ENCODE data around the gene LPAR4. TPM values are rescaled to one million over a fixed set of nuclear protein-coding genes. Genes with fewer than 3 reads are reported as not detected.

Gene LPAR4
- total RNA-seq, 1 experiment from 2014 or later = 7.2 TPM

DNA sequence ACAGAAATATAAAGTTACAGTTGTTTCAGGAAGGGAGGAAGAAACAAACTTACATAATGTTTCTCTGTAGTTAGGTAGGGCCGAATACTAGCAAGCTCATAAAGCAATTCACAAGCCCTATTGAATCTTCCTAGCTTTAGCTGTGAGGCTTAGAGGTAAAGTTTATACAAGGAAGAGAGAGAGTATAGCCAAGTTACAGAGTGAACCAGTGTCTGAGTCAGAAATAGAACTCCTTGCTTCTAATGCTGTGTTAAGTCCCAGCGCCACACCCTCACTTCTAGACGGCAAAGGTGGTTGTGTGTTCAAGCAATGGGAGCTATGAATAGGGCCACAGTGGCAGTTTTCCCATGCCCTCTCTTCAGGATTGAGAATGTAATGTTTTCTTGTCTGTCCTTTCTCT lies 6.1 kb downstream of the LPAR4 start:
- H3K9me3 ChIP-seq (ENCODE audit: low read depth, low read length, poor library complexity, severe bottlenecking) = no peaks in the 10 kb centered on the region
- intact Hi-C loops (cut with micrococcal nuclease; ENCODE audit: unreplicated experiment) = no loop called here
- DNase-seq (ENCODE audit: low spot score) = no peak
- H3K4me3 ChIP-seq (ENCODE audit: low read depth, low read length, poor library complexity, severe bottlenecking) = no peak overlapping the region
- ChIA-PET POLR2A (ENCODE audit: low non-redundant PET) (no interaction called here), CTCF (no interaction called here)
- no peak for TF ChIP-seq CTCF (conservative IDR thresholded peaks at IDR 0.05; ENCODE audit: low read depth, low read length)
- no peak for TF ChIP-seq EZH2 (IDR thresholded peaks at IDR 0.05; ENCODE audit: borderline replicate concordance, low read depth, low read length, poor library complexity, severe bottlenecking)
- BruUV-seq (replicated peaks) = no TSS peak
- H3K4me1 ChIP-seq (ENCODE audit: insufficient read depth, low read length, poor library complexity, severe bottlenecking) = no peaks in the 10 kb centered on the region
- H3K27me3 ChIP-seq (replicated peaks; ENCODE audit: insufficient read depth, low read depth, low read length, poor library complexity) = no peaks in the 10 kb centered on the region
- no peaks in the 10 kb centered on the region for H3K36me3 ChIP-seq (ENCODE audit: insufficient read depth, low read length, poor library complexity, severe bottlenecking)
- H3K27ac ChIP-seq (ENCODE audit: low read depth, low read length, poor library complexity, severe bottlenecking) = no peak overlapping the region

DNA sequence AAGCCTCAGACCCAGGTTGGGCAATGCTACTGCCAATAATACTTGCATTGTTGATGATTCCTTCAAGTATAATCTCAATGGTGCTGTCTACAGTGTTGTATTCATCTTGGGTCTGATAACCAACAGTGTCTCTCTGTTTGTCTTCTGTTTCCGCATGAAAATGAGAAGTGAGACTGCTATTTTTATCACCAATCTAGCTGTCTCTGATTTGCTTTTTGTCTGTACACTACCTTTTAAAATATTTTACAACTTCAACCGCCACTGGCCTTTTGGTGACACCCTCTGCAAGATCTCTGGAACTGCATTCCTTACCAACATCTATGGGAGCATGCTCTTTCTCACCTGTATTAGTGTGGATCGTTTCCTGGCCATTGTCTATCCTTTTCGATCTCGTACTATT lies 7.4 kb downstream of the LPAR4 start:
- DNase-seq (ENCODE audit: low spot score) = no peak
- no peaks in the 10 kb centered on the region for H3K36me3 ChIP-seq (ENCODE audit: insufficient read depth, low read length, poor library complexity, severe bottlenecking)
- TF ChIP-seq CTCF (conservative IDR thresholded peaks at IDR 0.05; ENCODE audit: low read depth, low read length) (no peak), EZH2 (IDR thresholded peaks at IDR 0.05; ENCODE audit: borderline replicate concordance, low read depth, low read length, poor library complexity, severe bottlenecking) (no peak)
- POLR2A ChIA-PET (ENCODE audit: low non-redundant PET) = no interaction called here
- CTCF ChIA-PET = no interaction called here
- no peak overlapping the region for H3K27ac ChIP-seq (ENCODE audit: low read depth, low read length, poor library complexity, severe bottlenecking)
- intact Hi-C loops (cut with micrococcal nuclease; ENCODE audit: unreplicated experiment) = no loop called here
- no peaks in the 10 kb centered on the region for H3K9me3 ChIP-seq (ENCODE audit: low read depth, low read length, poor library complexity, severe bottlenecking)
- no TSS peak for BruUV-seq (replicated peaks)
- H3K4me3 ChIP-seq (ENCODE audit: low read depth, low read length, poor library complexity, severe bottlenecking) = no peak overlapping the region
- H3K27me3 ChIP-seq (replicated peaks; ENCODE audit: insufficient read depth, low read depth, low read length, poor library complexity) = no peaks in the 10 kb centered on the region
- H3K4me1 ChIP-seq (ENCODE audit: insufficient read depth, low read length, poor library complexity, severe bottlenecking) = no peaks in the 10 kb centered on the region

- Histone ChIP-seq H3K4me3 (ENCODE audit: low read depth, low read length, poor library complexity, severe bottlenecking) (no peak overlapping the region), H3K9me3 (ENCODE audit: low read depth, low read length, poor library complexity, severe bottlenecking) (no peaks in the 10 kb centered on the region), H3K36me3 (ENCODE audit: insufficient read depth, low read length, poor library complexity, severe bottlenecking) (no peaks in the 10 kb centered on the region), H3K27me3 (replicated peaks; ENCODE audit: insufficient read depth, low read depth, low read length, poor library complexity) (no peaks in the 10 kb centered on the region), H3K27ac (ENCODE audit: low read depth, low read length, poor library complexity, severe bottlenecking) (no peak overlapping the region), H3K4me1 (ENCODE audit: insufficient read depth, low read length, poor library complexity, severe bottlenecking) (no peaks in the 10 kb centered on the region)
- TF ChIP-seq CTCF (conservative IDR thresholded peaks at IDR 0.05; ENCODE audit: low read depth, low read length) = no peak
- no peak for TF ChIP-seq EZH2 (IDR thresholded peaks at IDR 0.05; ENCODE audit: borderline replicate concordance, low read depth, low read length, poor library complexity, severe bottlenecking)
- POLR2A ChIA-PET (ENCODE audit: low non-redundant PET) = no interaction called here
- intact Hi-C loops (cut with micrococcal nuclease; ENCODE audit: unreplicated experiment) = no loop called here
- no TSS peak for BruUV-seq (replicated peaks)
- CTCF ChIA-PET = interaction anchor here (0.5 kb wide), 1 partner anchor 37 kb away, joined by 4 read pairs; no protein-coding TSS in a partner anchor
- DNase-seq (ENCODE audit: low spot score) = no peak
These were observed 11.6 kb downstream of the LPAR4 start for GRCh38 chrX:78759081-78759480.
